HepG2 (cell line): ENCODE measurements around the gene PHLPP2. TPM values are rescaled to one million over a fixed set of nuclear protein-coding genes. Genes with fewer than 3 reads are reported as not detected.

ENCODE experiments used
- HDAC1 ChIP-seq: sonication (generic); formaldehyde crosslinking; IDR thresholded peaks from 2 replicates; pipeline ENCODE4 v1.5.1; 2020; ENCODE audit warnings: mild to moderate bottlenecking, missing genetic modification reagents
- HNF4A ChIP-seq: sonication (generic); formaldehyde crosslinking; IDR thresholded peaks from 2 replicates; pipeline ENCODE4 v1.4.0; 2020; ENCODE audit warnings: missing genetic modification reagents
- IRF2 ChIP-seq: IDR thresholded peaks from 2 replicates; pipeline ENCODE4 v1.6.1; 2018; ENCODE audit warnings: missing genetic modification reagents, missing compliant biosample characterization
- ZNF18 ChIP-seq: sonication (generic); formaldehyde crosslinking; IDR thresholded peaks from 2 replicates; pipeline ENCODE4 v1.8.0; 2022; ENCODE audit warnings: mild to moderate bottlenecking, missing genetic modification reagents; ENCODE audit not compliant: insufficient replicate concordance
- ZNF317 ChIP-seq: sonication (generic); formaldehyde crosslinking; IDR thresholded peaks from 2 replicates; pipeline ENCODE4 v1.5.0; 2020; ENCODE audit warnings: mild to moderate bottlenecking, missing genetic modification reagents
- polyA plus RNA-seq, 8 experiments: library from polyadenylated mRNA; depleted of rRNA in 3 of 8; stranded (reverse) in 7 of 8; unstranded in 1 of 8; fragments of >200 nt; fragmentation: Illumina TruSeq in 4 of 8; extraction: Trizol in 4 of 8; gene quantifications; 2 replicates each; pipeline versions ENCODE4 v1.2.1 to v1.2.3, GENCODE V29; 2011 to 2016; ENCODE audit warnings: low read depth in 4 of 8, missing spikeins in 1 of 8, mixed read lengths in 1 of 8; ENCODE audit not compliant: insufficient read depth in 1 of 8
- total RNA-seq, 5 experiments: library from RNA; depleted of rRNA; stranded (reverse); fragments of >200 nt; fragmentation: Illumina TruSeq; extraction: Trizol; gene quantifications; 2 replicates each; pipeline ENCODE4 v1.2.3, GENCODE V29; 2016; ENCODE audit warnings: low read depth in 1 of 5
- TF ChIP-seq, protein P1 (sequence below): sonication (generic); formaldehyde crosslinking; IDR thresholded peaks from 2 replicates; pipeline ENCODE4 v1.5.1; 2020; ENCODE audit warnings: missing genetic modification reagents, mild to moderate bottlenecking, borderline replicate concordance
- TF ChIP-seq, protein P2 (sequence below), 2 experiments: fragments of 450-650 bp in 1 of 2; sonication (generic) in 1 of 2; formaldehyde crosslinking in 1 of 2; IDR thresholded peaks; 2 replicates each; pipeline versions ENCODE4 v1.6.1 to v1.8.0; 2016 to 2022; ENCODE audit warnings: antibody characterized with exemption in 1 of 2, mild to moderate bottlenecking in 1 of 2, missing genetic modification reagents in 1 of 2
- TF ChIP-seq, protein P3 (sequence below): IDR thresholded peaks from 2 replicates; pipeline ENCODE4 v1.6.1; 2016; ENCODE audit warnings: low read depth, missing genetic modification reagents, missing compliant biosample characterization

Gene PHLPP2
- total and polyA plus RNA-seq, 2 of the 13 experiments (the other 11 are each of a cell fraction or from before 2014, with no cell fraction given), result 8.9 TPM

- TF ChIP-seq, protein P1, sequence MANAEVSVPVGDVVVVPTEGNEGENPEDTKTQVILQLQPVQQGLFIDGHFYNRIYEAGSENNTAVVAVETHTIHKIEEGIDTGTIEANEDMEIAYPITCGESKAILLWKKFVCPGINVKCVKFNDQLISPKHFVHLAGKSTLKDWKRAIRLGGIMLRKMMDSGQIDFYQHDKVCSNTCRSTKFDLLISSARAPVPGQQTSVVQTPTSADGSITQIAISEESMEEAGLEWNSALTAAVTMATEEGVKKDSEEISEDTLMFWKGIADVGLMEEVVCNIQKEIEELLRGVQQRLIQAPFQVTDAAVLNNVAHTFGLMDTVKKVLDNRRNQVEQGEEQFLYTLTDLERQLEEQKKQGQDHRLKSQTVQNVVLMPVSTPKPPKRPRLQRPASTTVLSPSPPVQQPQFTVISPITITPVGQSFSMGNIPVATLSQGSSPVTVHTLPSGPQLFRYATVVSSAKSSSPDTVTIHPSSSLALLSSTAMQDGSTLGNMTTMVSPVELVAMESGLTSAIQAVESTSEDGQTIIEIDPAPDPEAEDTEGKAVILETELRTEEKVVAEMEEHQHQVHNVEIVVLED (CRISPR knock-in tag), result peak; percentile 38; the same call in 1 of the 2 replicates
- TF ChIP-seq HDAC1 (CRISPR knock-in tag) (peak; percentile 85), HNF4A (CRISPR knock-in tag) (peak; percentile 37; the same call in 1 of the 2 replicates), ZNF18 (CRISPR knock-in tag) (peak; percentile 34), IRF2 (CRISPR knock-in tag) (0 out of 2 replicates have a peak, but pooled peaks have one; percentile 26), ZNF317 (CRISPR knock-in tag) (peak; percentile 60)
- TF ChIP-seq, protein P2, sequence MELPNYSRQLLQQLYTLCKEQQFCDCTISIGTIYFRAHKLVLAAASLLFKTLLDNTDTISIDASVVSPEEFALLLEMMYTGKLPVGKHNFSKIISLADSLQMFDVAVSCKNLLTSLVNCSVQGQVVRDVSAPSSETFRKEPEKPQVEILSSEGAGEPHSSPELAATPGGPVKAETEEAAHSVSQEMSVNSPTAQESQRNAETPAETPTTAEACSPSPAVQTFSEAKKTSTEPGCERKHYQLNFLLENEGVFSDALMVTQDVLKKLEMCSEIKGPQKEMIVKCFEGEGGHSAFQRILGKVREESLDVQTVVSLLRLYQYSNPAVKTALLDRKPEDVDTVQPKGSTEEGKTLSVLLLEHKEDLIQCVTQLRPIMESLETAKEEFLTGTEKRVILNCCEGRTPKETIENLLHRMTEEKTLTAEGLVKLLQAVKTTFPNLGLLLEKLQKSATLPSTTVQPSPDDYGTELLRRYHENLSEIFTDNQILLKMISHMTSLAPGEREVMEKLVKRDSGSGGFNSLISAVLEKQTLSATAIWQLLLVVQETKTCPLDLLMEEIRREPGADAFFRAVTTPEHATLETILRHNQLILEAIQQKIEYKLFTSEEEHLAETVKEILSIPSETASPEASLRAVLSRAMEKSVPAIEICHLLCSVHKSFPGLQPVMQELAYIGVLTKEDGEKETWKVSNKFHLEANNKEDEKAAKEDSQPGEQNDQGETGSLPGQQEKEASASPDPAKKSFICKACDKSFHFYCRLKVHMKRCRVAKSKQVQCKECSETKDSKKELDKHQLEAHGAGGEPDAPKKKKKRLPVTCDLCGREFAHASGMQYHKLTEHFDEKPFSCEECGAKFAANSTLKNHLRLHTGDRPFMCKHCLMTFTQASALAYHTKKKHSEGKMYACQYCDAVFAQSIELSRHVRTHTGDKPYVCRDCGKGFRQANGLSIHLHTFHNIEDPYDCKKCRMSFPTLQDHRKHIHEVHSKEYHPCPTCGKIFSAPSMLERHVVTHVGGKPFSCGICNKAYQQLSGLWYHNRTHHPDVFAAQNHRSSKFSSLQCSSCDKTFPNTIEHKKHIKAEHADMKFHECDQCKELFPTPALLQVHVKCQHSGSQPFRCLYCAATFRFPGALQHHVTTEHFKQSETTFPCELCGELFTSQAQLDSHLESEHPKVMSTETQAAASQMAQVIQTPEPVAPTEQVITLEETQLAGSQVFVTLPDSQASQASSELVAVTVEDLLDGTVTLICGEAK (IDR thresholded peaks at IDR 0.05), result peak; percentile 56
- TF ChIP-seq, protein P2 (CRISPR knock-in tag; IDR thresholded peaks at IDR 0.05), result peak; percentile 59; the same call in 1 of the 2 replicates
- TF ChIP-seq, protein P3, sequence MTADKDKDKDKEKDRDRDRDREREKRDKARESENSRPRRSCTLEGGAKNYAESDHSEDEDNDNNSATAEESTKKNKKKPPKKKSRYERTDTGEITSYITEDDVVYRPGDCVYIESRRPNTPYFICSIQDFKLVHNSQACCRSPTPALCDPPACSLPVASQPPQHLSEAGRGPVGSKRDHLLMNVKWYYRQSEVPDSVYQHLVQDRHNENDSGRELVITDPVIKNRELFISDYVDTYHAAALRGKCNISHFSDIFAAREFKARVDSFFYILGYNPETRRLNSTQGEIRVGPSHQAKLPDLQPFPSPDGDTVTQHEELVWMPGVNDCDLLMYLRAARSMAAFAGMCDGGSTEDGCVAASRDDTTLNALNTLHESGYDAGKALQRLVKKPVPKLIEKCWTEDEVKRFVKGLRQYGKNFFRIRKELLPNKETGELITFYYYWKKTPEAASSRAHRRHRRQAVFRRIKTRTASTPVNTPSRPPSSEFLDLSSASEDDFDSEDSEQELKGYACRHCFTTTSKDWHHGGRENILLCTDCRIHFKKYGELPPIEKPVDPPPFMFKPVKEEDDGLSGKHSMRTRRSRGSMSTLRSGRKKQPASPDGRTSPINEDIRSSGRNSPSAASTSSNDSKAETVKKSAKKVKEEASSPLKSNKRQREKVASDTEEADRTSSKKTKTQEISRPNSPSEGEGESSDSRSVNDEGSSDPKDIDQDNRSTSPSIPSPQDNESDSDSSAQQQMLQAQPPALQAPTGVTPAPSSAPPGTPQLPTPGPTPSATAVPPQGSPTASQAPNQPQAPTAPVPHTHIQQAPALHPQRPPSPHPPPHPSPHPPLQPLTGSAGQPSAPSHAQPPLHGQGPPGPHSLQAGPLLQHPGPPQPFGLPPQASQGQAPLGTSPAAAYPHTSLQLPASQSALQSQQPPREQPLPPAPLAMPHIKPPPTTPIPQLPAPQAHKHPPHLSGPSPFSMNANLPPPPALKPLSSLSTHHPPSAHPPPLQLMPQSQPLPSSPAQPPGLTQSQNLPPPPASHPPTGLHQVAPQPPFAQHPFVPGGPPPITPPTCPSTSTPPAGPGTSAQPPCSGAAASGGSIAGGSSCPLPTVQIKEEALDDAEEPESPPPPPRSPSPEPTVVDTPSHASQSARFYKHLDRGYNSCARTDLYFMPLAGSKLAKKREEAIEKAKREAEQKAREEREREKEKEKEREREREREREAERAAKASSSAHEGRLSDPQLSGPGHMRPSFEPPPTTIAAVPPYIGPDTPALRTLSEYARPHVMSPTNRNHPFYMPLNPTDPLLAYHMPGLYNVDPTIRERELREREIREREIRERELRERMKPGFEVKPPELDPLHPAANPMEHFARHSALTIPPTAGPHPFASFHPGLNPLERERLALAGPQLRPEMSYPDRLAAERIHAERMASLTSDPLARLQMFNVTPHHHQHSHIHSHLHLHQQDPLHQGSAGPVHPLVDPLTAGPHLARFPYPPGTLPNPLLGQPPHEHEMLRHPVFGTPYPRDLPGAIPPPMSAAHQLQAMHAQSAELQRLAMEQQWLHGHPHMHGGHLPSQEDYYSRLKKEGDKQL (CRISPR knock-in tag), result peak; percentile 69
Measured at GRCh38 chr16:71595340-71595826, 129.1 kb downstream of the PHLPP2 start (continued).
